Hematopoietic multipotent progenitor cell treated with erythropoietin and hydrocortisone succinate and interleukin-3 and kit ligand, for 15 days (in vitro differentiated cells): ENCODE data around the gene CHMP6.

Source experiments
- DNase-seq: peaks from one replicate; pipeline ENCODE4 v3.0.0-alpha.2; 2015; ENCODE audit warnings: low spot score

Gene CHMP6

GRCh38 chr17:80956321-80957190 lies 35.1 kb upstream of the CHMP6 start:
- DNase-seq, result no peak

- DNase-seq, result no peak
Measured at GRCh38 chr17:80957461-80957941, 34.1 kb upstream of the CHMP6 start.

- DNase-seq, result no peak
Measured at GRCh38 chr17:80959330-80960036, 32.2 kb upstream of the CHMP6 start.

DNA sequence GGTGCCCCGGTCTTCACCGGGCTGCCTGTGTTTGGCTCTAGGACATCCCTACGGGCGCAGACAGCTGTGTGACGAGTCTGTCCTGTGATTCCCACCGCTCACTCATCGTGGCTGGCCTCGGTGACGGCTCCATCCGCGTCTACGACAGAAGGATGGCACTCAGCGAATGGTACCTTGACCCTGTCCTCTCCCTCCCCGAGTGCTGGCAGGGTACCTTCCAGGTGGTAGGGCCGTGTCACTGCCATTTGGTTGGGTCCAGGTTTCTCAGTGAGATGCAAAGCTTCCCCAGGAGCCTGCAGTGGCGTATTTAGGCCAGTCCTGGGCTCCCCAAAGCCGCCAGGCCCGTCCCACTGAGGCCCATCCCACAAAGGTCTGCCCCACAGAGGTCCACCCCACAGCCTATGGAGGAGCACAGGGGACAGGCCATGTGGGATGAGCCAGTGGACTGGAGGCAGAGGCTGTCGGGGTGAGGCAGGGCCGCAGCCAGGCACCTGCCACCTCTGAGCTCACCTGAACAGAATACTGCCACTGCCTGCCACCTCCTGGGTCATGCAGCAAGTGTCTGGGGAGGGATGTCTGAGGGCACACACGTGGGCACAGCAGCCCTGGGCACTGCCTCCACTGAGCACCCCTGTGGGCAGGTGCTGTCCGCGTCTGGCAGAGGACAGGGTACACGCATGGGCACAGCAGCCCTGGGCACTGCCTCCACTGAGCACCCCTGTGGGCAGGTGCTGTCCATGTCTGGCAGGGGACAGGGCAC lies 31.4 kb upstream of the CHMP6 start:
- no peak for DNase-seq

DNA sequence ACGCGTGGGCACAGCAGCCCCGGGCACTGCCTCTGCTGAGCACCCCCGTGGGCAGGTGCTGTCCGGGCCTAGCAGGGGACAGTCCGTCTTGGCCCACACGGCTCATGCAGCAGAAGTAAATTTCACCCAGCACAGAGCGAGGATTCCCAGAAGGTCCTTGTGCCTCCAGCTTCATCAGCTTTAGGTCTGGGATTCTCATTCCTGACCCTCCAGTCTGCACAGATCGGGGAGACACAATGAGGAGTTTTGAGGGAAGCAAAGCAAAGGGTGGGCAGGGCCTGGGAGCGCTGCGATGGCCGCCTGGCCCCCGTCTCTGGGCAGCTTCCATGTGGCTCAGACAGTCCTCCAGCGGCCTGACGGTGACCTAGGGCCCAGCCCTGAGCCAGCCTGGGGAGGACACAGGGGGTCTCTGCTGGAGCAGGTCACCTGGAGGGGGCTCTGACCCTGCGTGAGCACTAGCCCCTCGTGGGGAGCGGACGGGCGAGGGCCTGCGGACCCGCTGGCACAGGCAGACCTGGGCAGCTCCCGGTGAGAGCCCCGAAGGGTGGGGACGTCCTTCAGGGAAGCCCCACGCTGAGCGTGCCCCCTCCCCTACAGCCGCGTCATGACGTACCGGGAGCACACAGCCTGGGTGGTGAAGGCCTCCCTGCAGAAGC lies 30.7 kb upstream of the CHMP6 start:
- no peak for DNase-seq

DNA sequence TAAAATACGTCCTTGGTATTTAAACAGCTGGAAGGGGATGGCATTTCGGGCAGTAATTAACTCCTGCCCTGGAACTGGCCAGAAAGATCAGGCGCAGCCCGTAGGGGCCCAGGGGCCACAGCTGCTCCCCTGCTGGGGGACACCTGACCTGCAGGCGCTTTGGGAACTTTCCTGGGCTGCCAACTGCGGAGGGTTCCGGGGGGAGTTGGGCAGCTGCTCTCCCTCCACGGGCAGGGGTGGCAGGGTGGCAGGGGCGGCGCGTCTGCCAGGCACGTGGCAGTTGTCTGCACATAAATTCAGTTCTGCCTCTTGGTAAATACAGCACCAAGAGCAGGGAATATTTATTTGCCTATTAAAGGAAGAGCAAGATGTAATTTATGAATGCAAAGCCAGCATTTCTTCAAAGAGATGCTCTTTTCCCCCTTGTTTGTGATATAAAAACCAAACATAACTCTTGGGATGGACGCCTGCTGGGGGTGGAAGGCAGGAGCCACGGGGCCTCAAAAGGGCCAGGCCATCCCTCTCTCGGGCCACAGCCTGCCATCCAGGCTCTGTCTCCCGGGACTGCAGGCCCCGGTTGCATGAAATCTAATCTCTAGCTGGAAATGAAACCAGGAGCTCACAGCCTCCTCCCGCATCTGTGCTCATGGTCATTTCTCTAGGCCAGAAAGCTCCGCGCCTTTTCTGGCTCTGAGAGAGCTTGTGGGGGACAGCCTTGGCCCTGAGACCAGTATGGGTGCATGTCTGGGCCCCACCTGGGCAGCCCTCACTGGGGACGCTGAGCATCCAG lies 29.9 kb upstream of the CHMP6 start:
- DNase-seq, result no peak

DNA sequence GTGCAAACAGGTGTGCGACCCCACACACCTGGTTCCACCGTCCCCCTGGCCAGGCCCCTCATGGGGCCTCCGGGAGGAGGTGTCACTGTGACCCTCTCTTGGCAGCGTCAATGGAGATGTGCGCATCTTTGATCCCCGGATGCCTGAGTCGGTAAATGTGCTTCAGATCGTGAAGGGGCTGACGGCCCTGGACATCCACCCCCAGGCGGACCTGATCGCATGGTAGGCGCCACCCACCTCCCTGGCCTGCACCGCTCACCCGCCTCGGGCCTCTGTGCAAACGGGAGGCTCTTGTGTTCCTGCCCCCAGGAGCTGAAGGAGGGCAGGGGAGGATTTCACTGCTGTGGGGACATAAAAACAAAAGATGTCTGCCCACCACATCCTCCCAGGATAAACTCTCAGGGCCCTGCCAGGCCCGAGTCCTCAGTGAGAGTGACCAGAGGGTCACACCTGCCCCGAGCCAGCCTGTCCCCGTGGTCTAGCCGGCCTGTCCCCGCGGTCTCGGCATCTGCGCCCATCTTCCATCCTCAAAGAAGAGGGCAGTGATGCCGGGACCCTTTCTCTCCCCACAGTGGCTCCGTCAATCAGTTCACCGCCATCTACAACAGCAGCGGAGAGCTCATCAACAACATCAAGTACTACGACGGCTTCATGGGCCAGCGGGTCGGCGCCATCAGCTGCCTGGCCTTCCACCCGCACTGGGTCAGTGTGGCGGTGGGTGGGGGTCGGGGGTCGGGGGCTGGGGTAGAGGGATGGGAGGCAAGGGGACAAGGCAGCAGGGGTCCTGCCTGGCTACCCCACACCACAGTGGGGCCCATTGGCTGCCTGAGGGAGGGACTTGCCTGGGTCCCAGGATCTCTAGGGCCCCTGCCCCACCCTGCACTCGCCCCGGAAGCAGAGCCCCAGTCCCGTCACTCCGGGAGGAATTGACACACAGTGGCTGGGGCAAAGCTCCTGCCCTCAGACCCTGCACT lies 29.0 kb upstream of the CHMP6 start:
- no peak for DNase-seq

GRCh38 chr17:80963812-80964543 lies 27.7 kb upstream of the CHMP6 start:
- no peak for DNase-seq

DNA sequence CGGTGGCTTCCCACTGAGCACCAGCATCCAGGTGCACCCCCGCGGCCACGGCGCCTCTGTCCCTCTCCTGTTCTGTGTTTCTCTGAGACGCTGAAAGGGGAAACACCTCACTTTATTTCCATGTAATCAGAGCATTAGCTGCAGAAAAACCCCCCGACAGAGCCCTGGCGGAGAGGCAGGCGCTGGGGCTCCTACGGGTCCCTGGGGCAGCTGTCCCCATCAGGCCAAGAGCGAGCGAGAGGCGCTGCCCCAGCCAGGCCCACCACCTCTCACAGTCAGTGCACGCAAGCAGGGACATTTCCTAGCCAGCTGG lies 27.1 kb upstream of the CHMP6 start:
- DNase-seq, result no peak

GRCh38 chr17:80964859-80965580 lies 26.6 kb upstream of the CHMP6 start:
- DNase-seq, result no peak

DNA sequence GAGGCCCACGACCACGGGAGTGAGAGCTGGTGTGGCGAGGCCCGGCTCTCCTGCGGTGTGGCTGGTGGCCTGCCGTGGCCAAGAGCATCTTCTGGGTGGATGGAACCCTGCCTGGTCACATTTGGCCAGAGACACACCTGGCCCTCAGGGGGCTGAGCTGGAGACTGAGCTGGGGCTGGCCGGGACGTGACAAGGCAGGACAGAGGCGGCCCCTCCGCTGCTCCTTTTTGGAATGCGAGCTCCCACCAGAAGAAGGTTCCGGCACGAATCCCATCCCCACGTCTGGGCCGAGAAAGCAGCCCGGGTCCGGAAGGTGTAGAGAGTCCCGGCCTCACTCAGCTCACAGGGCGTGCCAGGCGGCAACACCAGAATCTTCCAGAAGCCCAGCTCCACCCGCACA lies 26.0 kb upstream of the CHMP6 start:
- no peak for DNase-seq

DNA sequence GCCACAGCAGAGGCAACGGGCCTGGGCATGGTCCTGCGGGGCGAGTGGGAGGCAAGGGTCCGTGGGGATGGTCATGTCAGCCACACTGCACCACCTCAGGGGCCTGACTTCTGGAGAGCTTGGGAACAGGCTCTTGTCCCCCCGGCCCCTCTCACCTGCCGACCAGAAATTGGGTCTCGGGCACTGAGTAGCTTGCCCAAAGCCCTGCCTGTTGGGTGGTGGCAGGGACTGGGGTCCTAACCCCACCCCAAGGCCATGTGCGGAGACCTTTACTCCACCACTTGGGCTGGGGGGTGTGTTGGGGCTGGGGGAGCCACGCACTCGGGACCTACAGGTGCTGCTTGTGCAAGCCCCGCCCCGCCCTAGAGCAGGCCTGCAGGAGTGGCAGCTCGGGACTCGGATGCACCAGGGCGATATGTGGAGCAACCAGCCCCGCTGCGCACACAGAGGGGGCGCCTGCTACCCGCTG lies 24.2 kb upstream of the CHMP6 start:
- DNase-seq, result no peak

GRCh38 chr17:80968602-80969029 lies 23.0 kb upstream of the CHMP6 start:
- DNase-seq, result no peak

- DNase-seq, result no peak
Measured at GRCh38 chr17:80969030-80969673, 22.5 kb upstream of the CHMP6 start.

DNA sequence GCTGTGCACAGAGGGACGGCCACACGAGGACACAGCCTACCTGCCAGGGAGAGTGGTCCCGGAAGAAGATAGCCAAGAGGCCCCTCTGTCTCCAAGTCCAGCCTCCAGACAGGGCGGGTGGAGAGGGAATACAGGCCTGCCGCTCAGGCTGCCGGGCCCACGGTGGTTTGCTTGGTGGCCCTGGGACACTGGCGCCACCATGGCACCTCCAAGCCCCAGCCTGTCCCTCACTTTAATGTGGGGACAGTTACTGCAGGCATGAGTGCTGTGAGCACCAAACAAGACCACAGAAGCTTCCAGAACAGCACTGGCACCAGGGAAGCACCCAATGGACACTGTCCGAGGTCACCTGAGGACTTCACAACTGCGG lies 22.0 kb upstream of the CHMP6 start:
- no peak for DNase-seq

DNA sequence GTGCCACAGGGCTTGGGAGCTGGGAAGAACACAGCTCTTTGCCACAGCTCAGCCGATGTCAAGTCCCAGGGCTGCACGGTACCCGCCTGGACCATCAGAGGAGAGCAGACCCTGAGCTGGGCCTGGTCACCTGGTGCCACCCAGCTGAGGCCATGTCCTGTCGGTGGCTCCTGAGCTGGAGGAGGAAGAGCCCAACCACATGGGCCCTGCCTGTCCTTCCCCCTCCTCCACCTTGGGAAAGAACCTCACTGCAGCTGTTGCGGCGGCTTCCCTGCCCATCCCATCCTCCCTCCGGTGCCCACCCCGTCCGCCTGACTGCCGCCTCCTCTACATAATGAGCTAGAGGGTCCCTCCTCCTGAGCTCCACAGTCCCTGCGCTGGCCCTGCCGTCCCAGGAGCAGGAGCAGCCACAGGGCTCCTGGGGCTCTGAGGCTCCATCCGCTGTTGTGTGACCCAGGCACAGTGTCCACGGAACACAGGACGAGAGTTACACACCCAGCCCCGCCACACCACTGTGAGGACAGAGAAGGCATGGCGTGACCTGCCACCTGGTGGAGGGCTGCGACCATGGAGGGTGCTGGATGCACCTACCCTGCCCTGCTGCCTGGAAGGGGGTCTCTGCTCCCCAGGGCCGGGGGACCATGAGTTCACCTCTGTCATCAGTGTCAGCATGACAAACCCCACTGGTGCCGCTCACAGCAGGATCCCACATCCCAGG lies 21.4 kb upstream of the CHMP6 start:
- DNase-seq, result no peak
